ENCODE measurements around the gene EEF1AKMT3.

Gene EEF1AKMT3

DNA sequence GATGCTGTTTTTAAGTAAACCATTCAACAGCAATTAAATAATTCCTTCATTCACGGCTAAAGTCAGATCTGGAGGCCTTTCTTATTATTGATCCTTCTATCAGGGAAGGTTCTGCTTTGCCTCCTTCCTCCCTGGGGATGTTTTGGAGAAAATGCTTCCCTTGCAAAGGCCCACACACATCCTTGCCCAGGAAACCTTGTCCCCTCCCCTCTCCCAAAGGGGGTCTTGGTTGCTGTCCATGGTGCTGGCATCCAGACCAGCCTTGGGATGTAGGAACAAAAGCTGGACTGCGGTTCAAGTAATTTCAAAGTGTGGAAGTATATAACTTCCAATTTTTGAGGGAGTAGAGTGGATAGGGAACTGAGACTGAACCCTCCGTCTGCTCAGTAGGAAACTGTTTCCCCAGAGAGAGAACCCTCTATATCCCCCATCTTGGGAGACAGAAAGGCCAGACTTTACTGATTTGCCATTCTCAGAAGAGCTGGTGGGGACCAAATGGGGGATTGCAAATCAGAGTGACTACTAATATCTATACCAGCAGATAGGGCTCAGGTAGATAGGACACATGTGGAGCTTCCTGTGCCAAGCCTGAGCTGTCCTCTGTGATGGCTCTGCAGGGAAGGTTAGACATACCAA is 11.9 kb upstream of the EEF1AKMT3 start:
- Histone ChIP-seq H4K20me1 (ENCODE audit: insufficient read depth, low read length, poor library complexity, severe bottlenecking) (peaks cover 20% of the 10 kb centered on the region), H3K9me3 (ENCODE audit: insufficient read depth, low read depth, low read length) (no peaks in the 10 kb centered on the region), H3K9me2 (replicated peaks; ENCODE audit: low read depth, low read length) (no peaks in the 10 kb centered on the region), H3K9ac (ENCODE audit: low read depth, low read length, poor library complexity, severe bottlenecking) (no peak overlapping the region), H3F3A (ENCODE audit: low read depth) (no peaks in the 10 kb centered on the region), H3K4me3 (ENCODE audit: low read length, poor library complexity, severe bottlenecking) (no peak overlapping the region), H3K27me3 (ENCODE audit: insufficient read depth, low read length, poor library complexity, severe bottlenecking) (no peaks in the 10 kb centered on the region), H2AFZ (ENCODE audit: low read length) (no peak overlapping the region), H3K4me2 (ENCODE audit: low read depth, low read length, poor library complexity, severe bottlenecking) (no peak overlapping the region), H3K4me1 (ENCODE audit: insufficient read depth, low read length, poor library complexity, severe bottlenecking) (peaks cover 8% of the 10 kb centered on the region), H3K79me2 (ENCODE audit: insufficient read depth, low read length) (peaks cover 14% of the 10 kb centered on the region), H3K36me3 (ENCODE audit: insufficient read depth, low read length) (no peaks in the 10 kb centered on the region; the same call in 1 of the 2 replicates)
- no peak for TF ChIP-seq CTCF (conservative IDR thresholded peaks at IDR 0.05; ENCODE audit: low read length)
- TF ChIP-seq EZH2phosphoT487 (IDR thresholded peaks at IDR 0.05; ENCODE audit: borderline replicate concordance) = no peak

GRCh38 chr12:57761391-57761998 is 10.9 kb upstream of the EEF1AKMT3 start:
- no peak overlapping the region for H3K4me3 ChIP-seq (ENCODE audit: low read length, poor library complexity, severe bottlenecking)
- H3K36me3 ChIP-seq (ENCODE audit: insufficient read depth, low read length) = no peaks in the 10 kb centered on the region; the same call in 1 of the 2 replicates

DNA sequence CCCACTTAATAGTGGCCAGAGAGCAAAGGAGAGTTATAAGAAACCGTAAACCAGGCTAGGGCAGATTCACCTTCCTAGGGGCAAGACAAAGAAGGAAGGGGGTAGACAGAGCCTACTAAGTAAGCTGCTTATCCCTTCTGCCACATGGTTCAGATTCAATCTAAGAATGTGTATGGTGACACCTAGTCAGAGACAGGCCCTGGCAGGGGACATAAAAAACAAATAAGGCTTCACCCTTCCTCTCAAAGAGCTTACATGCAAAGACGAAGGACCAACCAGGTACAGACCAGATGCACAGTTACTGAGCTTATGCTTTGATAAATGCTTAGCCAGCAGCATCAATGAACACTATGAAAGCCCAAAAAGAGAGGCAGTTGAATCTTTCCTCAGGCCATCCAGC is 10.0 kb upstream of the EEF1AKMT3 start:
- no peak for TF ChIP-seq CTCF (conservative IDR thresholded peaks at IDR 0.05; ENCODE audit: low read length)
- peaks cover 7% of the 10 kb centered on the region for H4K20me1 ChIP-seq (ENCODE audit: insufficient read depth, low read length, poor library complexity, severe bottlenecking)

More at GRCh38 chr12:57761391-57761998, 10.9 kb upstream of the EEF1AKMT3 start:
- Histone ChIP-seq H3K9ac (ENCODE audit: low read depth, low read length, poor library complexity, severe bottlenecking) (no peak overlapping the region), H2AFZ (ENCODE audit: low read length) (no peak overlapping the region), H3K9me3 (ENCODE audit: insufficient read depth, low read depth, low read length) (no peaks in the 10 kb centered on the region), H3K4me2 (ENCODE audit: low read depth, low read length, poor library complexity, severe bottlenecking) (no peak overlapping the region), H3K79me2 (ENCODE audit: insufficient read depth, low read length) (peaks cover 5% of the 10 kb centered on the region; the same call in 1 of the 2 replicates), H3F3A (ENCODE audit: low read depth) (no peaks in the 10 kb centered on the region), H3K4me1 (ENCODE audit: insufficient read depth, low read length, poor library complexity, severe bottlenecking) (peaks cover 2% of the 10 kb centered on the region), H3K27me3 (ENCODE audit: insufficient read depth, low read length, poor library complexity, severe bottlenecking) (no peaks in the 10 kb centered on the region), H3K9me2 (replicated peaks; ENCODE audit: low read depth, low read length) (no peaks in the 10 kb centered on the region), H4K20me1 (ENCODE audit: insufficient read depth, low read length, poor library complexity, severe bottlenecking) (peaks cover 14% of the 10 kb centered on the region)
- no peak for TF ChIP-seq CTCF (conservative IDR thresholded peaks at IDR 0.05; ENCODE audit: low read length)
- no peak for TF ChIP-seq EZH2phosphoT487 (IDR thresholded peaks at IDR 0.05; ENCODE audit: borderline replicate concordance)

More for the DNA sequence above, 10.0 kb upstream of the EEF1AKMT3 start:
- Histone ChIP-seq H3F3A (ENCODE audit: low read depth) (no peaks in the 10 kb centered on the region), H3K36me3 (ENCODE audit: insufficient read depth, low read length) (no peaks in the 10 kb centered on the region; the same call in 1 of the 2 replicates), H3K27me3 (ENCODE audit: insufficient read depth, low read length, poor library complexity, severe bottlenecking) (no peaks in the 10 kb centered on the region), H2AFZ (ENCODE audit: low read length) (no peak overlapping the region), H3K9ac (ENCODE audit: low read depth, low read length, poor library complexity, severe bottlenecking) (no peak overlapping the region), H3K4me2 (ENCODE audit: low read depth, low read length, poor library complexity, severe bottlenecking) (no peak overlapping the region), H3K9me2 (replicated peaks; ENCODE audit: low read depth, low read length) (no peaks in the 10 kb centered on the region), H3K4me1 (ENCODE audit: insufficient read depth, low read length, poor library complexity, severe bottlenecking) (no peaks in the 10 kb centered on the region), H3K9me3 (ENCODE audit: insufficient read depth, low read depth, low read length) (no peaks in the 10 kb centered on the region), H3K4me3 (ENCODE audit: low read length, poor library complexity, severe bottlenecking) (no peak overlapping the region), H3K79me2 (ENCODE audit: insufficient read depth, low read length) (no peaks in the 10 kb centered on the region)

Measured in Loucy (cell line).